Sigmoid colon (tissue), 7 donors: Measurements from ENCODE around the gene PLEKHA7. TPM values are rescaled to one million over a fixed set of nuclear protein-coding genes. Genes with fewer than 3 reads are reported as not detected.

Source experiments
- DNase-seq: peaks from one replicate; pipeline ENCODE4 v3.0.0-alpha.2; 2019
- H3K27ac ChIP-seq, 4 donors: fragments of 200-600 bp; sonication (generic); one replicate each; pipeline ENCODE4 v1.5.1; 2016 to 2019; ENCODE audit warnings: mild to moderate bottlenecking in 1 of 4
- H3K27me3 ChIP-seq, 3 donors: fragments of 200-600 bp; sonication (generic); one replicate each; pipeline ENCODE4 v1.5.1; 2019; ENCODE audit warnings: mild to moderate bottlenecking in 1 of 3
- H3K36me3 ChIP-seq, 4 donors: fragments of 200-600 bp; sonication (generic); one replicate each; pipeline ENCODE4 v1.5.1; 2016 to 2019
- H3K4me1 ChIP-seq, 4 donors: fragments of 200-600 bp; sonication (generic); one replicate each; pipeline ENCODE4 v1.5.1; 2017 to 2019
- H3K4me3 ChIP-seq, 4 donors: fragments of 200-600 bp; sonication (generic); one replicate each; pipeline ENCODE4 v1.5.1; 2017 to 2019; ENCODE audit warnings: mild to moderate bottlenecking in 2 of 4, moderate library complexity in 1 of 4
- H3K9me3 ChIP-seq, 4 donors: fragments of 200-600 bp in 3 of 4; sonication (generic) in 3 of 4; one replicate each; pipeline versions ENCODE4 v1.5.1 to v1.6.1; 2013 to 2019
- EP300 ChIP-seq, 4 donors: sonication (generic); formaldehyde crosslinking; IDR thresholded peaks; one replicate each; pipeline ENCODE4 v1.6.1; 2017; ENCODE audit warnings: antibody characterized with exemption in 4 of 4
- POLR2A ChIP-seq, 2 donors: fragments of 450-650 bp; IDR thresholded peaks; one replicate each; pipeline ENCODE4 v1.6.1; 2016; ENCODE audit warnings: antibody characterized with exemption in 2 of 2, mild to moderate bottlenecking in 2 of 2, moderate library complexity in 2 of 2
- POLR2AphosphoS5 ChIP-seq, 4 donors: sonication (generic); formaldehyde crosslinking; IDR thresholded peaks; one replicate each; pipeline ENCODE4 v1.6.1; 2017; ENCODE audit warnings: antibody characterized with exemption in 4 of 4
- WGBS, 2 donors: extraction: QIAGEN DNeasy Blood & Tissue Kit; methylation state at CpG; one replicate each; pipeline ENCODE4 v1.1.7; 2013; 5-methylcytosine and 5-hydroxymethylcytosine counted together
- intact Hi-C: fragments of 100-400 bp; cut with DNase I; formaldehyde crosslinking; loops from one replicate; pipeline ENCODE4 v1.15.1; 2023
- polyA plus RNA-seq, 3 donors: library from polyadenylated mRNA; stranded (reverse); fragments of 200-250 nt; gene quantifications; one replicate each; pipeline ENCODE4 v1.2.3, GENCODE V29; 2013
- total RNA-seq, 4 donors: library from RNA; depleted of rRNA; stranded (reverse); fragments of >200 nt; gene quantifications; one replicate each; pipeline ENCODE4 v1.1.0, GENCODE V29; 2016
- TF ChIP-seq, protein P1 (sequence below), 4 experiments: fragments of 450-650 bp in 3 of 4; fragments of 200-600 bp in 1 of 4; IDR thresholded peaks; one replicate each; pipeline ENCODE4 v1.5.1; 2016 to 2019; ENCODE audit warnings: antibody characterized with exemption in 4 of 4, mild to moderate bottlenecking in 3 of 4, moderate library complexity in 2 of 4
- donor health status: healthy with polysubstance abuse.
- donor health status: Bipolar disorder and iron deficiency.
- donor health status: healthy.

The PLEKHA7 gene
- total and polyA plus RNA-seq, 7 donors, result 2.9 to 45.3 (median 10.2) TPM

DNA sequence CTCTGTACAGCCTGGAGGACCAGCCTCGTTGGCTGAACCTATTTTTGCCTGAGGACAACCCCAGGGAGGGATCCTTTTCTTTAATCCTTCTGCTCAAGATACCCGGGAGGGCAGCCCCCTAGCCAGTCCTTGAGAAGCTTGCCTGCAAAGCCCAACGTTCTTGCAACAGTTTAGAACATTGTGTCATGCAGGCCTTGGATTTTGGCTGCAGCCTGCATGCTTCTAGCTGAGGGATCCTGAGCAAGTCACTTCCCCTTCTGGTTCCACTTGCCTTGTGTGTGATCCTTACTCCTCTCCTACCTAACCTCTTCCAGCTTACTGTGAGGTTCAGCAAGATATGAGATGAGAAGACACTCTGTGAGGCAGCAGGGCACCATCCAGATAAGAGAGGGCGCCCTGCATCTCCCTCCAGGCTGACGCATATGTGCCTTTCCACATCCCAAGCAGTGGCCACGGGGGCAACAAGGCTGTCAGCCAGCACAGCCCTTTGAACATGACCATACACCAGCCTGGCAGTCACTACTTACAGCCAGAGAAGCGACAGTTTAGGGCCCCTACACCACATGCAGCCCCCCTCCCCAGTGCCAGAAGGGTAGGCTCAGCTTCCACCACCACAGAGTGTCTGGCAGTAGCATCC is 199.7 kb downstream of the PLEKHA7 start:
- TF ChIP-seq, protein P1, sequence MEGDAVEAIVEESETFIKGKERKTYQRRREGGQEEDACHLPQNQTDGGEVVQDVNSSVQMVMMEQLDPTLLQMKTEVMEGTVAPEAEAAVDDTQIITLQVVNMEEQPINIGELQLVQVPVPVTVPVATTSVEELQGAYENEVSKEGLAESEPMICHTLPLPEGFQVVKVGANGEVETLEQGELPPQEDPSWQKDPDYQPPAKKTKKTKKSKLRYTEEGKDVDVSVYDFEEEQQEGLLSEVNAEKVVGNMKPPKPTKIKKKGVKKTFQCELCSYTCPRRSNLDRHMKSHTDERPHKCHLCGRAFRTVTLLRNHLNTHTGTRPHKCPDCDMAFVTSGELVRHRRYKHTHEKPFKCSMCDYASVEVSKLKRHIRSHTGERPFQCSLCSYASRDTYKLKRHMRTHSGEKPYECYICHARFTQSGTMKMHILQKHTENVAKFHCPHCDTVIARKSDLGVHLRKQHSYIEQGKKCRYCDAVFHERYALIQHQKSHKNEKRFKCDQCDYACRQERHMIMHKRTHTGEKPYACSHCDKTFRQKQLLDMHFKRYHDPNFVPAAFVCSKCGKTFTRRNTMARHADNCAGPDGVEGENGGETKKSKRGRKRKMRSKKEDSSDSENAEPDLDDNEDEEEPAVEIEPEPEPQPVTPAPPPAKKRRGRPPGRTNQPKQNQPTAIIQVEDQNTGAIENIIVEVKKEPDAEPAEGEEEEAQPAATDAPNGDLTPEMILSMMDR (IDR thresholded peaks at IDR 0.05), result no peak
- TF ChIP-seq POLR2A (IDR thresholded peaks at IDR 0.05), result no peak
- TF ChIP-seq EP300 (IDR thresholded peaks at IDR 0.05), result no peak
- Histone ChIP-seq H3K9me3 (no peaks in the 10 kb centered on the region), H3K27ac (peak overlapping the region in 2 of 4 donors; percentile 4 to 28), H3K36me3 (no peaks in the 10 kb centered on the region), H3K4me3 (no peak overlapping the region), H3K4me1 (no peaks in the 10 kb centered on the region), H3K27me3 (no peaks in the 10 kb centered on the region)
- intact Hi-C loops, result no loop called here
- DNase-seq, result peak; percentile 48
- WGBS, 2 donors, result 81 to 88% methylated on average over 7 of the region's 7 CpGs

DNA sequence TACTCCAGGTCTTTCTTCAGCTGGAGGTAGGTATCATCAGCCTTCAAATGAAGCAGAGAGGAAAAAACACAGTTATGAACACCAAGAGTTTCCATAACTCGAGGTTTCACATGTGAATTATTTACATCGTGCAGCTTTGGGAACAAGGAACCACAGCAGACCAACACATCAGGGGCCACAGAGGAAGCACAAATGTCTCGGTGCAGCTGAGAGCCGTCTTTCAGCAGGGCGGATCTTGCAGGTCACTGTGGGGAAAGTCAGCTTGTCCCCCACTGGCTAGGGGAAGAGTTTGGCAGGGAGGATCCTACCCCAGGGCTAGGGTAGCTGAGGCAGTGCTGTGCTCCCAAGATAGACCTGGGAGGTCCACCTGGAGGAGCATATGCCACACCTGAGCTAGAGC is 201.1 kb downstream of the PLEKHA7 start:
- TF ChIP-seq POLR2AphosphoS5 (IDR thresholded peaks at IDR 0.05) (no peak), EP300 (IDR thresholded peaks at IDR 0.05) (no peak), POLR2A (IDR thresholded peaks at IDR 0.05) (no peak)
- TF ChIP-seq, protein P1 (IDR thresholded peaks at IDR 0.05), result no peak
- DNase-seq, result no peak
- 61 to 84% methylated on average over 5 of the region's 5 CpGs for WGBS, 2 donors
- Histone ChIP-seq H3K27me3 (no peaks in the 10 kb centered on the region), H3K9me3 (no peaks in the 10 kb centered on the region), H3K36me3 (no peaks in the 10 kb centered on the region), H3K4me3 (no peak overlapping the region), H3K4me1 (no peaks in the 10 kb centered on the region), H3K27ac (no peak overlapping the region)
- intact Hi-C loops, result no loop called here

DNA sequence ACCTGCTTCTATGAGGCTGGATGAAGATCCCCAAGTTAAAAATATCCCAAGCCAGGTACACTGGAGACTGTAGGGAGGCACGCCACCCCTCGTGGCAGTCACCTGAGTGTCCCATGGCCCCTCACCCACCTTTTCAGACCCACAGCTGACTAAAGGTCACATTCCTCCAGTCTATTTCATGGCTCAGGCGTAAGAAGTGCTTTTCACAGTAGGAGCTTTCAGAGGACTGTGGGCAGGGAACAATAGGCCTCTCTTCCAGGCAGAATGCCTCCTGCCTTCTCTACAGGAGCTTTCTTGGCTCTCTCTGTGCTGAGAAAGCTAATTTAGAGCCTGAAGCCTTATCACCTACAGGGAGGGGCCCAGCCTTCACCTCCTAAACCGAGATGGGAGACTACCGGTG is 201.9 kb downstream of the PLEKHA7 start:
- Histone ChIP-seq H3K9me3 (no peaks in the 10 kb centered on the region), H3K27ac (no peak overlapping the region), H3K4me1 (no peaks in the 10 kb centered on the region), H3K4me3 (no peak overlapping the region), H3K36me3 (no peaks in the 10 kb centered on the region), H3K27me3 (no peaks in the 10 kb centered on the region)
- peak; percentile 24 for DNase-seq
- 86 to 89% methylated on average over 5 of the region's 5 CpGs for WGBS, 2 donors
- TF ChIP-seq POLR2A (IDR thresholded peaks at IDR 0.05) (no peak), POLR2AphosphoS5 (IDR thresholded peaks at IDR 0.05) (no peak), EP300 (IDR thresholded peaks at IDR 0.05) (no peak)
- TF ChIP-seq, protein P1 (IDR thresholded peaks at IDR 0.05), result no peak
- intact Hi-C loops, result no loop called here

DNA sequence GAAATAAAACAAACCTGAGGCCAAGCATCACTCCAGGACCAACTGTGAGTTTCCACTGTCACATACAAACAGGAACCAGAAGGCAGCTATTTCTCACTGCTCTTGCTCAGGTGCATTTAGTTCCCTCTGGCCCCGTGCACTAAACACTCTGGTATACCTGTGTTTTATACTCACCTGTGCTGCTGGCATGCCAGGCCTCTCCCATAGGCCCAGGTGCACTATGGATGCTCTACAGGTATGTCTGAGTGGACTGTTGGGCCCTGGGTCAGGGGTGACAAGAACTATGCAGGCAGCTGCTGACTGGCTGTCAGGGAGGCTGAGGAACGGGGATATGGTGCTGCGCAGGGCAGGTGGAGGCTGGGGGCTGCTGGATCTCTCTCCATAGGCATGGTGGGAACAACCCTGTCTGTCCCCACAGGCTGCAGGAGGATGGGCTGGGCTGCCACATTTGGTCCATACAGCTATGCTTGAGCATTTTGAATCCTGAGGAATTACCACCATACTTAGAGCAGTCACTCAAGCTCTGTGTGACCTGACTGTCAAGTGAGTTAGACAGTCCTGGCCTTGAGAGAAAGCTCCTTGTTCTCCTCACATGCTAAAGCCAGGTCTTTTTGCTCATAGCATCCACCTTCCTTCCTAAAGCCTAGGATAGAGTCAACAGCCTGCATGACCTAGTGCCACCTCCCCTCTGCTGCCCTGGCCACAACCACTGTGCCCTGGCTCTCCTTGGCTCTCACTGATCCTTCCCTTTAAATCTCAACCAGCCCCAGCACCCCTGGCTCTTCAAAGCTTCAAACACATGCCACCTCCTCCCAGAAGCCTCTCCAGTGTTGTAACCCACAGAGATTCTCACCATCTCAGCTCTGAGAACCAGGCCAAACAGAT is 202.8 kb downstream of the PLEKHA7 start:
- TF ChIP-seq POLR2A (IDR thresholded peaks at IDR 0.05) (no peak), POLR2AphosphoS5 (IDR thresholded peaks at IDR 0.05) (no peak), EP300 (IDR thresholded peaks at IDR 0.05) (no peak)
- TF ChIP-seq, protein P1 (IDR thresholded peaks at IDR 0.05), result no peak
- no peak overlapping the region for H3K4me3 ChIP-seq
- H3K9me3 ChIP-seq, result no peaks in the 10 kb centered on the region
- no peak overlapping the region for H3K27ac ChIP-seq
- H3K36me3 ChIP-seq, result no peaks in the 10 kb centered on the region
- no peaks in the 10 kb centered on the region for H3K27me3 ChIP-seq
- peaks cover 0 to 3% (median 0%) of the 10 kb centered on the region in 4 donors for H3K4me1 ChIP-seq
- intact Hi-C loops, result no loop called here
- WGBS, 2 donors, result 90 to 94% methylated on average over 3 of the region's 3 CpGs
- DNase-seq, result peak; percentile 51
